WERI-Rb-1 (cell line): Measurements from ENCODE around the gene CFAP92.
A peak's percentile ranks its signal among the peaks of the same experiment; 100 is the strongest.

Experiments used
- DNase-seq: peaks from one replicate; pipeline ENCODE4 v3.0.0-alpha.2; 2020
- H3K27ac ChIP-seq: fragments of 250-450 bp; sonication (Bioruptor Pico); 2 replicates; pipeline ENCODE4 v1.5.1; 2020; ENCODE audit warnings: mild to moderate bottlenecking, moderate library complexity
- H3K27me3 ChIP-seq: fragments of 250-450 bp; sonication (Bioruptor Pico); 2 replicates; pipeline ENCODE4 v1.5.1; 2021; ENCODE audit warnings: mild to moderate bottlenecking, low read depth, moderate library complexity; ENCODE audit not compliant: insufficient read depth, severe bottlenecking
- H3K36me3 ChIP-seq: fragments of 250-450 bp; sonication (Bioruptor Pico); 2 replicates; pipeline ENCODE4 v1.5.1; 2020; ENCODE audit warnings: mild to moderate bottlenecking, moderate library complexity
- H3K4me3 ChIP-seq: 2 replicates; pipeline ENCODE4 v1.5.1; 2011; ENCODE audit warnings: low read depth, mild to moderate bottlenecking, control low read depth, low read length
- H3K9me3 ChIP-seq: fragments of 250-450 bp; sonication (Bioruptor Pico); 2 replicates; pipeline ENCODE4 v1.5.1; 2021; ENCODE audit warnings: mild to moderate bottlenecking, moderate library complexity; ENCODE audit not compliant: severe bottlenecking
- CTCF ChIP-seq: IDR thresholded peaks from 2 replicates; pipeline ENCODE4 v1.5.1; 2011; ENCODE audit warnings: low read depth, mild to moderate bottlenecking, control low read depth, inconsistent platforms, low read length

The CFAP92 gene

DNA sequence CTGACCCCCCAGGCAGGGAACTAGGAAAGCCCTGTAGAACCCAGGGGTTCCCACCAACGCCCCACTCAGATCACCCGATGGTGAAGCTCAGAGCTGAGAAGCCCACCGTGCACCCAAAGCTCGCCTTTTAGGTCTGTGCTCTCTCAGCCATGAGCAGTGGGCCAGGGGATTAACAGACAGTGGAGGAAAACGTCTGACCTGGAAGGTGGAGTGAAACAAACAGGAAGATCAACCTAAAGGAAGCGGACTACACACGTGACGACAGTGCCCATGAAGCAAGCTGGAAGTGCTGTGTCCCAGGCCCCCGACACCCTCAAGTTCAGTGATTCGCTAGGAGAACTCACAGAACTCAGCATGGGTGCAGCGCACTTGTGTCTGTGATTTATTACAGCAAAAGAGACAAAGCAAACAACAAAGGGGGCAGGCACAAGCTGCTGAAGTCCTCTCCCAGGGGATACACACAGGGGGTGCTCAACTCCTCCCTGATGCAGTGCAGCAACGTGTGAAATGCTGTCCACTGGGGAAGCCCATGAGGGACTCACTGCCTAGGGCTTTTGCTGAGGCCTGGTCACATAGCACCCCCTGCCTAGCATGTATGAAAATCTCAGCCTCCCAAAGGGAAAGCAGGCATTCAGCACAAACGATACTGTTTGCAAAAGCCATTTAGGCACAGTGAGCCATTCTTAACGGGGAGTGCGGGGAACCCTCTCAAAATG is 43.5 kb downstream of the CFAP92 start:
- Histone ChIP-seq H3K36me3 (no peaks in the 10 kb centered on the region), H3K4me3 (peak overlapping the region; percentile 35), H3K27ac (peak overlapping the region; percentile 69), H3K9me3 (no peaks in the 10 kb centered on the region), H3K27me3 (no peaks in the 10 kb centered on the region)
- DNase-seq = peak; percentile 69
- TF ChIP-seq CTCF = peak; percentile 68

GRCh38 chr3:128949158-128949557 is 44.7 kb downstream of the CFAP92 start:
- no peaks in the 10 kb centered on the region for H3K27me3 ChIP-seq
- H3K36me3 ChIP-seq = no peaks in the 10 kb centered on the region
- no peak for DNase-seq
- no peaks in the 10 kb centered on the region for H3K9me3 ChIP-seq
- no peak overlapping the region for H3K4me3 ChIP-seq
- no peak overlapping the region for H3K27ac ChIP-seq
- TF ChIP-seq CTCF = no peak

GRCh38 chr3:128946411-128946810 is 47.5 kb downstream of the CFAP92 start:
- H3K27ac ChIP-seq = no peak overlapping the region
- H3K4me3 ChIP-seq = no peak overlapping the region
- H3K9me3 ChIP-seq = no peaks in the 10 kb centered on the region
- no peak for DNase-seq
- no peaks in the 10 kb centered on the region for H3K27me3 ChIP-seq
- no peaks in the 10 kb centered on the region for H3K36me3 ChIP-seq
- TF ChIP-seq CTCF = no peak

DNA sequence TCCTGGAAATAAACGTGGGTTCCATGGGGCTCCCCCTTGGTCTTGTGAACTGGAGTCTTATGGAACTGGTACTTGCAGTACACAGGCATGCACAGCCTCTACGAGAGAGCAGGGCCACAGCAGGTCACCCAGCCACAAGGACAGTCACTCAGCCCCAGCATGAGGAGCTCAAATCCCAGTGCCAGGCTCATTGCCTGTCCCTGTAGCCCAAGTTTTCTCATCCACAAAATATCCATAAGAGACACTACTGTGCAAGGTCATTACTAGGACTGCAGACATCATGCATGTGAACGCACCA is 48.0 kb downstream of the CFAP92 start:
- Histone ChIP-seq H3K4me3 (no peak overlapping the region), H3K36me3 (no peaks in the 10 kb centered on the region), H3K9me3 (no peaks in the 10 kb centered on the region), H3K27ac (no peak overlapping the region), H3K27me3 (no peaks in the 10 kb centered on the region)
- TF ChIP-seq CTCF = no peak
- DNase-seq = no peak

- H3K4me3 ChIP-seq = no peak overlapping the region
- DNase-seq = no peak
- H3K9me3 ChIP-seq = no peaks in the 10 kb centered on the region
- no peak for TF ChIP-seq CTCF
- H3K27me3 ChIP-seq = no peaks in the 10 kb centered on the region
- H3K36me3 ChIP-seq = no peaks in the 10 kb centered on the region
- no peak overlapping the region for H3K27ac ChIP-seq
These were observed 48.6 kb downstream of the CFAP92 start for GRCh38 chr3:128945041-128945877.
